A673 (cell line): ENCODE measurements around the gene AGBL3.

ENCODE experiments used
- EZH2 ChIP-seq: fragments of 200-600 bp; sonication (generic); IDR thresholded peaks from 2 replicates; pipeline ENCODE4 v1.6.1; 2017; ENCODE audit warnings: borderline replicate concordance, low read depth, mild to moderate bottlenecking, mixed read lengths, antibody characterized with exemption, low read length; ENCODE audit not compliant: poor library complexity, severe bottlenecking
- TF ChIP-seq, protein P1 (sequence below): fragments of 300-800, 200-600 bp; sonication (generic); conservative IDR thresholded peaks from 2 replicates; pipeline ENCODE4 v1.5.1; 2017; ENCODE audit warnings: low read depth, mild to moderate bottlenecking, antibody characterized with exemption, low read length, moderate library complexity, mixed read lengths

DNA sequence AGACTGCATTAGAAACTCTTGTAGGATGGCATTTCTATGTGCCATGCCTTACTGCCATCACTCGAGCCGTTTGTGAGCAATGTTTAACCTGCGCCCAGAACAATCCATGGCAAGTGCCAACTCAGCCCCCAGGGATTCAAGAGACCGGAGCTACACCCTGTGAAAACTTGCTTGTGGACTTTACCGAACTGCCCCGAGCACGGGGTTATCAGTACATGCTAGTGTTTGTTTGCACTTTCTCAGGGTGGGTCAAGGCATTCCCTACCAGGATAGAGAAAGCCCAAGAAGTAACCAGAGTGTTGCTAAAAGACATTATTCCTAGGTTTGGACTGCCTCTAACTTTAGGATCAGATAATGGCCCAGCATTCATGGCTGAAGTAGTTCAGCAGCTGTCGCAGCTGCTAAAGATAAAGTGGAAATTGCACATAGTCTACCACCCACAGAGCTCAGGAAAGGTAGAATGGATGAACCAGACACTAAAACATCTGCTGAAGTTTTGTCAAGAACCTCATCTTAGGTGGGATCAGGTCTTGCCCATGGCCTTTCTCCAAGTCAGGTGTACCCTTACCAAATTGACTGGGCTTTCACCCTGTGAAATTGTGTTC lies 193.1 kb downstream of the AGBL3 start:
- TF ChIP-seq, protein P1, sequence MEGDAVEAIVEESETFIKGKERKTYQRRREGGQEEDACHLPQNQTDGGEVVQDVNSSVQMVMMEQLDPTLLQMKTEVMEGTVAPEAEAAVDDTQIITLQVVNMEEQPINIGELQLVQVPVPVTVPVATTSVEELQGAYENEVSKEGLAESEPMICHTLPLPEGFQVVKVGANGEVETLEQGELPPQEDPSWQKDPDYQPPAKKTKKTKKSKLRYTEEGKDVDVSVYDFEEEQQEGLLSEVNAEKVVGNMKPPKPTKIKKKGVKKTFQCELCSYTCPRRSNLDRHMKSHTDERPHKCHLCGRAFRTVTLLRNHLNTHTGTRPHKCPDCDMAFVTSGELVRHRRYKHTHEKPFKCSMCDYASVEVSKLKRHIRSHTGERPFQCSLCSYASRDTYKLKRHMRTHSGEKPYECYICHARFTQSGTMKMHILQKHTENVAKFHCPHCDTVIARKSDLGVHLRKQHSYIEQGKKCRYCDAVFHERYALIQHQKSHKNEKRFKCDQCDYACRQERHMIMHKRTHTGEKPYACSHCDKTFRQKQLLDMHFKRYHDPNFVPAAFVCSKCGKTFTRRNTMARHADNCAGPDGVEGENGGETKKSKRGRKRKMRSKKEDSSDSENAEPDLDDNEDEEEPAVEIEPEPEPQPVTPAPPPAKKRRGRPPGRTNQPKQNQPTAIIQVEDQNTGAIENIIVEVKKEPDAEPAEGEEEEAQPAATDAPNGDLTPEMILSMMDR, result no peak
- TF ChIP-seq EZH2, result no peak
